ENCODE results near the gene LUC7L. TPM values are rescaled to one million over a fixed set of nuclear protein-coding genes. Genes with fewer than 3 reads are reported as not detected.

Gene LUC7L
- total RNA-seq, 120 experiments from 2014 or later = 88.8 to 191 (median 130) TPM

Other genes with a start within 250 kb of the LUC7L start
- 10 to 100 TPM in 118 of 120 experiments, 1 to 10 TPM in 2; 8.3 to 24.2 (median 16.1) TPM for gene POLR3K, start 175.8 kb downstream of the LUC7L start, total RNA-seq
- gene SNRNP25, start 175.6 kb downstream of the LUC7L start, total RNA-seq = 10 to 100 TPM; 25.7 to 84.8 (median 55.9) TPM
- 10 to 100 TPM in 97 of 120 experiments, 1 to 10 TPM in 23; 4.6 to 37.2 (median 13.1) TPM for gene RHBDF1, start 156.8 kb downstream of the LUC7L start, total RNA-seq
- 10 to 100 TPM; 20.2 to 47.6 (median 32.5) TPM for gene MPG, start 151.2 kb downstream of the LUC7L start, total RNA-seq
- gene NPRL3, start 90.8 kb downstream of the LUC7L start, total RNA-seq = 10 to 100 TPM; 32.5 to 94.6 (median 56.8) TPM
- 1 to 10 TPM in 1 of 120 experiments, under 1 TPM in 9, not detected in 110; 0.60 to 1.2 (median 0.74) TPM for gene HBZ, start 76.8 kb downstream of the LUC7L start, total RNA-seq
- 1 to 10 TPM in 15 of 120 experiments, not detected in 105; 1.1 to 2.5 (median 1.4) TPM for gene HBM, start 63.5 kb downstream of the LUC7L start, total RNA-seq
- gene HBA2, start 56.6 kb downstream of the LUC7L start, total RNA-seq = 1,000 to 10,000 TPM in 3 of 120 experiments, 100 to 1,000 TPM in 80, 10 to 100 TPM in 36, not detected in 1; 13.5 to 1,749 (median 153) TPM
- 1,000 to 10,000 TPM in 5 of 120 experiments, 100 to 1,000 TPM in 88, 10 to 100 TPM in 27; 16.7 to 2,013 (median 162) TPM for gene HBA1, start 52.8 kb downstream of the LUC7L start, total RNA-seq
- gene HBQ1, start 49.0 kb downstream of the LUC7L start, total RNA-seq = 10 to 100 TPM in 1 of 120 experiments, 1 to 10 TPM in 116, not detected in 3; 1.1 to 10.3 (median 4.3) TPM
- 10 to 100 TPM; 26.6 to 97.4 (median 44.0) TPM for gene FAM234A, start 5.4 kb upstream of the LUC7L start, total RNA-seq
- gene RGS11, start 46.5 kb upstream of the LUC7L start, total RNA-seq = 100 to 1,000 TPM in 11 of 120 experiments, 10 to 100 TPM in 109; 36.1 to 127 (median 67.0) TPM
- 100 to 1,000 TPM in 114 of 120 experiments, 10 to 100 TPM in 6; 59.2 to 224 (median 146) TPM for gene ARHGDIG, start 51.1 kb upstream of the LUC7L start, total RNA-seq
- 100 to 1,000 TPM in 4 of 120 experiments, 10 to 100 TPM in 116; 26.8 to 130 (median 56.6) TPM for gene PDIA2, start 53.7 kb upstream of the LUC7L start, total RNA-seq
- 10 to 100 TPM; 13.3 to 34.4 (median 19.8) TPM for gene AXIN1, start 123.3 kb upstream of the LUC7L start, total RNA-seq
- gene MRPL28, start 141.1 kb upstream of the LUC7L start, total RNA-seq = 10 to 100 TPM; 38.3 to 94.6 (median 65.9) TPM
- 10 to 100 TPM; 16.0 to 41.4 (median 25.9) TPM for gene PGAP6, start 152.5 kb upstream of the LUC7L start, total RNA-seq
- gene NME4, start 167.8 kb upstream of the LUC7L start, total RNA-seq = 10 to 100 TPM; 27.9 to 89.2 (median 49.4) TPM
- 10 to 100 TPM in 108 of 120 experiments, 1 to 10 TPM in 12; 7.2 to 23.9 (median 13.5) TPM for gene DECR2, start 172.4 kb upstream of the LUC7L start, total RNA-seq
- 100 to 1,000 TPM in 110 of 120 experiments, 10 to 100 TPM in 10; 84.7 to 179 (median 116) TPM for gene RAB11FIP3, start 196.2 kb upstream of the LUC7L start, total RNA-seq